MCF 10A (cell line): ENCODE data around the gene THRB. TPM values are rescaled to one million over a fixed set of nuclear protein-coding genes. Genes with fewer than 3 reads are reported as not detected.

Experiments used
- BruUV-seq: library from RNA; stranded (reverse); fragments of 400-500 nt; replicated peaks from 2 replicates; lab custom pipeline; 2021; lab: Mats Ljungman, UMichigan
- CTCF ChIA-PET: fragments of 300-600 bp; sonication (Branson Sonifier 250); formaldehyde crosslinking; extraction: SDS; loops from one replicate; lab custom pipeline; 2021; ENCODE audit warnings: antibody characterized with exemption, inconsistent platforms; lab: Yijun Ruan, JAX
- POLR2A ChIA-PET: fragments of 300-600, 350-650 bp; sonication (Branson Sonifier 250); formaldehyde crosslinking; extraction: SDS; loops from one replicate; lab custom pipeline; 2020; ENCODE audit warnings: antibody characterized with exemption, inconsistent platforms; lab: Yijun Ruan, JAX
- DNase-seq: peaks from one replicate; pipeline ENCODE4 v3.0.0-alpha.2; 2018; ENCODE audit not compliant: unreplicated experiment
- H3K27ac Mint-ChIP-seq: one replicate; pipeline ENCODE4 v1.8.0; 2022; ENCODE audit warnings: mild to moderate bottlenecking, low read depth, mixed read lengths; ENCODE audit not compliant: unreplicated experiment
- H3K27me3 Mint-ChIP-seq: one replicate; pipeline ENCODE4 v1.8.0; 2022; ENCODE audit warnings: mixed read lengths; ENCODE audit not compliant: insufficient read depth, unreplicated experiment
- H3K36me3 Mint-ChIP-seq: one replicate; pipeline ENCODE4 v1.8.0; 2022; ENCODE audit warnings: mild to moderate bottlenecking, moderate library complexity, mixed read lengths; ENCODE audit not compliant: insufficient read depth, unreplicated experiment
- H3K4me1 Mint-ChIP-seq: one replicate; pipeline ENCODE4 v1.8.0; 2022; ENCODE audit warnings: mixed read lengths; ENCODE audit not compliant: insufficient read depth, unreplicated experiment
- H3K4me3 Mint-ChIP-seq: one replicate; pipeline ENCODE4 v1.8.0; 2022; ENCODE audit warnings: mild to moderate bottlenecking, moderate library complexity, mixed read lengths; ENCODE audit not compliant: unreplicated experiment
- H3K9me3 Mint-ChIP-seq: one replicate; pipeline ENCODE4 v1.8.0; 2022; ENCODE audit warnings: mixed read lengths; ENCODE audit not compliant: unreplicated experiment
- CTCF ChIP-seq: fragments of 200-600 bp; IDR thresholded peaks from one replicate; pipeline ENCODE4 v1.8.0; 2022; ENCODE audit warnings: antibody characterized with exemption, mild to moderate bottlenecking; ENCODE audit not compliant: unreplicated experiment
- intact Hi-C: fragments of 100-400 bp; cut with micrococcal nuclease; formaldehyde crosslinking; loops from 2 replicates; pipeline ENCODE4 v1.14.1; 2022
- total RNA-seq: library from RNA; stranded (reverse); gene quantifications from 2 replicates; pipeline ENCODE4 v1.2.3, GENCODE V29; 2022

The THRB gene
- total RNA-seq, 1 experiment from 2014 or later = 4.2 TPM

- BruUV-seq = no TSS peak
- no peaks in the 10 kb centered on the region for H3K36me3 Mint-ChIP-seq
- H3K4me1 Mint-ChIP-seq = peaks cover 18% of the 10 kb centered on the region
- intact Hi-C loops = no loop called here
- H3K9me3 Mint-ChIP-seq = no peaks in the 10 kb centered on the region
- H3K27me3 Mint-ChIP-seq = no peaks in the 10 kb centered on the region
- no peak overlapping the region for H3K4me3 Mint-ChIP-seq
- POLR2A ChIA-PET = no interaction called here
- DNase-seq = peak; percentile 78
- CTCF ChIA-PET = interaction anchor here (0.8 to 1.4 kb wide), 4 partner anchors 16 to 461 kb away, joined by 3 to 6 read pairs (median 5); no protein-coding TSS in a partner anchor
- TF ChIP-seq CTCF = no peak
- H3K27ac Mint-ChIP-seq = no peak overlapping the region
Measured at GRCh38 chr3:24220859-24221657, 273.6 kb downstream of the THRB start.

GRCh38 chr3:24215502-24215901 is 279.1 kb downstream of the THRB start:
- Mint-ChIP-seq H3K4me3 (no peak overlapping the region), H3K36me3 (no peaks in the 10 kb centered on the region), H3K9me3 (no peaks in the 10 kb centered on the region), H3K27ac (no peak overlapping the region), H3K27me3 (no peaks in the 10 kb centered on the region), H3K4me1 (peaks cover 2% of the 10 kb centered on the region)
- no peak for TF ChIP-seq CTCF
- POLR2A ChIA-PET = no interaction called here
- intact Hi-C loops = no loop called here
- CTCF ChIA-PET = no interaction called here
- no TSS peak for BruUV-seq
- DNase-seq = no peak

- no TSS peak for BruUV-seq
- H3K4me3 Mint-ChIP-seq = no peak overlapping the region
- POLR2A ChIA-PET = no interaction called here
Measured at GRCh38 chr3:24211381-24211780, 283.3 kb downstream of the THRB start.

More at GRCh38 chr3:24211381-24211780, 283.3 kb downstream of the THRB start:
- CTCF ChIA-PET = interaction anchor here (0.6 kb wide), 1 partner anchor 31 kb away, joined by 5 read pairs; no protein-coding TSS in a partner anchor
- TF ChIP-seq CTCF = no peak
- intact Hi-C loops = no loop called here
- Mint-ChIP-seq H3K36me3 (no peaks in the 10 kb centered on the region), H3K9me3 (no peaks in the 10 kb centered on the region), H3K4me1 (no peaks in the 10 kb centered on the region), H3K27me3 (no peaks in the 10 kb centered on the region), H3K27ac (no peak overlapping the region)
- no peak for DNase-seq
